GM23338 (cell line): ENCODE results near the gene AGFG1. TPM values are rescaled to one million over a fixed set of nuclear protein-coding genes. Genes with fewer than 3 reads are reported as not detected.

Source experiments
- ATAC-seq: fragments of 200-7000 bp; cut with Tn5 transposase; 3 replicates; pipeline ENCODE4 v1.9.1; 2020
- DNase-seq: peaks from one replicate; pipeline ENCODE4 v3.0.0-alpha.2; 2015; ENCODE audit warnings: low spot score
- H2AFZ ChIP-seq: fragments of 200-600 bp; sonication (generic); 2 replicates; pipeline ENCODE4 v1.8.0; 2016; ENCODE audit warnings: antibody characterized with exemption, mild to moderate bottlenecking, moderate library complexity
- H3F3A ChIP-seq: fragments of 200-600 bp; sonication (generic); replicated peaks from 2 replicates; pipeline ENCODE4 v1.8.0; 2017; ENCODE audit warnings: antibody characterized with exemption, mixed run types, low read depth
- H3K27ac ChIP-seq: fragments of 200-600 bp; sonication (generic); 2 replicates; pipeline ENCODE4 v1.6.1; 2016; ENCODE audit warnings: low read depth
- H3K27me3 ChIP-seq: fragments of 200-600 bp; sonication (generic); 2 replicates; pipeline ENCODE4 v1.8.0; 2016; ENCODE audit warnings: mild to moderate bottlenecking, mixed run types, moderate library complexity; ENCODE audit not compliant: insufficient read depth
- H3K36me3 ChIP-seq: fragments of 200-600 bp; sonication (generic); 2 replicates; pipeline ENCODE4 v1.8.0; 2016; ENCODE audit warnings: mild to moderate bottlenecking; ENCODE audit not compliant: insufficient read depth
- H3K4me1 ChIP-seq: fragments of 200-600 bp; sonication (generic); 2 replicates; pipeline ENCODE4 v1.8.0; 2016; ENCODE audit warnings: mild to moderate bottlenecking, moderate library complexity; ENCODE audit not compliant: insufficient read depth
- H3K4me2 ChIP-seq: fragments of 200-600 bp; sonication (generic); 2 replicates; pipeline ENCODE4 v1.7.1; 2017; ENCODE audit warnings: mixed run types
- H3K4me3 ChIP-seq: fragments of 200-600 bp; sonication (generic); 2 replicates; pipeline ENCODE4 v1.6.1; 2016; ENCODE audit warnings: mixed run types
- H3K79me2 ChIP-seq: fragments of 200-600 bp; sonication (generic); replicated peaks from 2 replicates; pipeline ENCODE4 v1.8.0; 2017; ENCODE audit warnings: mild to moderate bottlenecking; ENCODE audit not compliant: insufficient read depth
- H3K9me2 ChIP-seq: fragments of 200-600 bp; sonication (generic); 2 replicates; pipeline ENCODE4 v1.8.0; 2017; ENCODE audit not compliant: insufficient read depth
- H4K20me1 ChIP-seq: fragments of 200-600 bp; sonication (generic); replicated peaks from 2 replicates; pipeline ENCODE4 v1.8.0; 2017; ENCODE audit warnings: mild to moderate bottlenecking; ENCODE audit not compliant: insufficient read depth
- H3K27ac Mint-ChIP-seq: 2 replicates; pipeline ENCODE4 v1.8.0; 2020; ENCODE audit warnings: inconsistent platforms, mild to moderate bottlenecking, moderate library complexity, mixed read lengths
- H3K27me3 Mint-ChIP-seq: 3 replicates; pipeline ENCODE4 v1.8.0; 2022; ENCODE audit warnings: low read depth, mild to moderate bottlenecking, moderate library complexity, mixed read lengths, inconsistent platforms; ENCODE audit not compliant: insufficient read depth, poor library complexity
- H3K36me3 Mint-ChIP-seq: 3 replicates; pipeline ENCODE4 v1.8.0; 2021; ENCODE audit warnings: low read depth, mild to moderate bottlenecking, inconsistent platforms, moderate library complexity, mixed read lengths
- H3K4me1 Mint-ChIP-seq: 3 replicates; pipeline ENCODE4 v1.8.0; 2020; ENCODE audit warnings: mild to moderate bottlenecking, inconsistent platforms, mixed read lengths
- H3K4me3 Mint-ChIP-seq: 3 replicates; pipeline ENCODE4 v1.8.0; 2021; ENCODE audit warnings: moderate library complexity, mild to moderate bottlenecking, inconsistent platforms, mixed read lengths
- H3K9me3 Mint-ChIP-seq: 3 replicates; pipeline ENCODE4 v1.8.0; 2020; ENCODE audit warnings: moderate library complexity, mild to moderate bottlenecking, inconsistent platforms, mixed read lengths
- CREB1 ChIP-seq: fragments of 250-450 bp; sonication (Bioruptor Pico); IDR thresholded peaks from 2 replicates; pipeline ENCODE4 v1.5.0; 2020; ENCODE audit warnings: low read depth, mild to moderate bottlenecking, moderate library complexity
- CTCF ChIP-seq, 2 experiments: fragments of 200-600 bp in 1 of 2; sonication (generic) in 1 of 2; conservative IDR thresholded peaks; 2 replicates each; pipeline versions ENCODE4 v1.5.1 to v1.6.1; 2016 to 2017; ENCODE audit warnings: antibody characterized with exemption in 2 of 2, low read depth in 2 of 2, mild to moderate bottlenecking in 2 of 2, moderate library complexity in 1 of 2
- EZH2 ChIP-seq: fragments of 200-600 bp; sonication (generic); IDR thresholded peaks from one replicate; pipeline ENCODE4 v1.8.0; 2017; ENCODE audit warnings: antibody characterized with exemption, mild to moderate bottlenecking, low read depth; ENCODE audit not compliant: unreplicated experiment
- EZH2phosphoT487 ChIP-seq: fragments of 200-600 bp; sonication (generic); IDR thresholded peaks from one replicate; pipeline ENCODE4 v1.8.1; 2018; ENCODE audit warnings: antibody characterized with exemption; ENCODE audit not compliant: unreplicated experiment
- JUNB ChIP-seq: IDR thresholded peaks from one replicate; pipeline ENCODE4 v1.6.1; 2016; ENCODE audit warnings: antibody characterized with exemption; ENCODE audit not compliant: unreplicated experiment
- NANOG ChIP-seq: IDR thresholded peaks from 2 replicates; pipeline ENCODE4 v1.6.1; 2016; ENCODE audit warnings: antibody characterized with exemption, borderline replicate concordance
- POLR2AphosphoS5 ChIP-seq: IDR thresholded peaks from 2 replicates; pipeline ENCODE4 v1.6.1; 2016; ENCODE audit warnings: antibody characterized with exemption, low read depth
- STAT1 ChIP-seq: IDR thresholded peaks from one replicate; pipeline ENCODE4 v1.6.1; 2016; ENCODE audit warnings: antibody characterized with exemption; ENCODE audit not compliant: unreplicated experiment
- ZNF114 ChIP-seq: fragments of 250-450 bp; sonication (Bioruptor Pico); IDR thresholded peaks from 2 replicates; pipeline ENCODE4 v1.5.0; 2020; ENCODE audit warnings: mild to moderate bottlenecking, moderate library complexity
- ZNF462 ChIP-seq: fragments of 250-450 bp; sonication (Bioruptor Pico); IDR thresholded peaks from 2 replicates; pipeline ENCODE4 v1.5.0; 2020; ENCODE audit warnings: mild to moderate bottlenecking, moderate library complexity
- polyA plus RNA-seq: library from polyadenylated mRNA; unstranded; fragments of >200 nt; fragmentation: Nextera tagmentation; extraction: Ambion mirVana; gene quantifications from 2 replicates; pipeline ENCODE4 v1.2.1, GENCODE V29; 2016
- total RNA-seq: library from RNA; depleted of rRNA; stranded (reverse); fragments of >200 nt; shearing (Covaris generic); gene quantifications from 2 replicates; pipeline ENCODE4 v1.2.3, GENCODE V29; 2014
- TF ChIP-seq, protein P1 (sequence below): IDR thresholded peaks from 2 replicates; pipeline ENCODE4 v1.6.1; 2016; ENCODE audit warnings: antibody characterized with exemption

Gene AGFG1
- total and polyA plus RNA-seq, 2 experiments from 2014 or later = 14.5 to 113 TPM

GRCh38 chr2:227578642-227579041, 106.7 kb downstream of the AGFG1 start:
- 0 out of 4 replicates have a peak, but pooled peaks of 1 of the 2 experiments have one; percentile 7 for TF ChIP-seq CTCF (conservative IDR thresholded peaks at IDR 0.05; ENCODE audit: low read depth in 2 of 2)
- TF ChIP-seq CREB1 = no peak

DNA sequence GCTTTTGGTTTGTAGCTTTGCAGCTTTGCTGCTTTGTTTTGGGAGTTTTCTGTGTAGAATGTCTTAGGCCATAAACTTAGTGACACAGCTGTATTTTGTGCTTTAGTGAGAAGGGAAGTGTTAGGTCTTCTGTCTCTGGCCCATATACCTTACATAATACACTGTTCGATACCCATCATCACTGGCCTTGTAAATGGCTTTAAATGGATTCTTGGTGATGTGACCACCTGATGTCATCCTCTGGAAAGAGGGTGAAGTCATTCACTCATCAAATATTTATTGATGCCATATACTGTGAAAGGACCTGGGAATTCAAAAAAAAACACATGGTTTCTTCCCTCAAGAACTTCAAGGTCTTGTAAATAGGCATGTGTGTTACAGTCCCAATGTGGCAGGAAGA, 107.8 kb downstream of the AGFG1 start:
- H3K4me3 ChIP-seq = no peak overlapping the region
- ATAC-seq (no peak), DNase-seq (no peak)
- Mint-ChIP-seq H3K27me3 (no peaks in the 10 kb centered on the region), H3K4me1 (peaks cover 5% of the 10 kb centered on the region; the same call in 2 of the 3 replicates), H3K27ac (no peak overlapping the region), H3K36me3 (peaks cover 12% of the 10 kb centered on the region), H3K4me3 (no peak overlapping the region), H3K9me3 (peaks cover 13% of the 10 kb centered on the region)
- no peak overlapping the region for H3K4me2 ChIP-seq
- H3F3A ChIP-seq = no peaks in the 10 kb centered on the region
- no peak overlapping the region for H3K27ac ChIP-seq
- no peaks in the 10 kb centered on the region for H4K20me1 ChIP-seq
- H3K27me3 ChIP-seq = no peaks in the 10 kb centered on the region
- H3K79me2 ChIP-seq = no peaks in the 10 kb centered on the region
- H2AFZ ChIP-seq = no peak overlapping the region
- H3K9me2 ChIP-seq = no peaks in the 10 kb centered on the region
- peaks cover 4% of the 10 kb centered on the region; the same call in 1 of the 2 replicates for H3K36me3 ChIP-seq
- no peaks in the 10 kb centered on the region for H3K4me1 ChIP-seq
- TF ChIP-seq CTCF (conservative IDR thresholded peaks at IDR 0.05; ENCODE audit: low read depth in 2 of 2) (no peak), CREB1 (no peak), JUNB (no peak), EZH2phosphoT487 (no peak), NANOG (no peak), ZNF114 (no peak), EZH2 (no peak), POLR2AphosphoS5 (no peak), ZNF462 (CRISPR knock-in tag) (no peak), STAT1 (no peak)
- TF ChIP-seq, protein P1, sequence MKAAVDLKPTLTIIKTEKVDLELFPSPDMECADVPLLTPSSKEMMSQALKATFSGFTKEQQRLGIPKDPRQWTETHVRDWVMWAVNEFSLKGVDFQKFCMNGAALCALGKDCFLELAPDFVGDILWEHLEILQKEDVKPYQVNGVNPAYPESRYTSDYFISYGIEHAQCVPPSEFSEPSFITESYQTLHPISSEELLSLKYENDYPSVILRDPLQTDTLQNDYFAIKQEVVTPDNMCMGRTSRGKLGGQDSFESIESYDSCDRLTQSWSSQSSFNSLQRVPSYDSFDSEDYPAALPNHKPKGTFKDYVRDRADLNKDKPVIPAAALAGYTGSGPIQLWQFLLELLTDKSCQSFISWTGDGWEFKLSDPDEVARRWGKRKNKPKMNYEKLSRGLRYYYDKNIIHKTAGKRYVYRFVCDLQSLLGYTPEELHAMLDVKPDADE = no peak

More at GRCh38 chr2:227578642-227579041, 106.7 kb downstream of the AGFG1 start:
- Histone ChIP-seq H3K4me1 (no peaks in the 10 kb centered on the region), H2AFZ (no peak overlapping the region), H3K79me2 (no peaks in the 10 kb centered on the region), H3F3A (no peaks in the 10 kb centered on the region), H3K36me3 (peaks cover 4% of the 10 kb centered on the region; the same call in 1 of the 2 replicates), H3K9me2 (no peaks in the 10 kb centered on the region), H3K4me2 (no peak overlapping the region), H3K27me3 (no peaks in the 10 kb centered on the region), H4K20me1 (no peaks in the 10 kb centered on the region), H3K27ac (no peak overlapping the region), H3K4me3 (no peak overlapping the region)
- DNase-seq = no peak
- peaks cover 12% of the 10 kb centered on the region for H3K36me3 Mint-ChIP-seq
- no peak for ATAC-seq
- no peak overlapping the region for H3K4me3 Mint-ChIP-seq
- H3K4me1 Mint-ChIP-seq = peaks cover 5% of the 10 kb centered on the region; the same call in 2 of the 3 replicates
- no peak overlapping the region for H3K27ac Mint-ChIP-seq
- H3K9me3 Mint-ChIP-seq = peaks cover 13% of the 10 kb centered on the region
- no peaks in the 10 kb centered on the region for H3K27me3 Mint-ChIP-seq
